ENCODE results near the gene ENTPD8. TPM values are rescaled to one million over a fixed set of nuclear protein-coding genes. Genes with fewer than 3 reads are reported as not detected.

The ENTPD8 gene
- total and polyA plus RNA-seq, 2 of the 13 experiments (the other 11 are each of a cell fraction or from before 2014, with no cell fraction given): 0.26 to 0.44 TPM

GRCh38 chr9:137474271-137474670, 33.1 kb upstream of the ENTPD8 start (continued):
- TF ChIP-seq ZNF773 (CRISPR knock-in tag; IDR thresholded peaks at IDR 0.05; ENCODE audit: borderline replicate concordance): no peak
- TF ChIP-seq ZNF251 (CRISPR knock-in tag; IDR thresholded peaks at IDR 0.05): no peak
- no peak for TF ChIP-seq CENPT (CRISPR knock-in tag; IDR thresholded peaks at IDR 0.05; ENCODE audit: low read depth)
- TF ChIP-seq RFXAP (CRISPR knock-in tag; IDR thresholded peaks at IDR 0.05; ENCODE audit: borderline replicate concordance): no peak
- TF ChIP-seq ZNF101 (CRISPR knock-in tag; IDR thresholded peaks at IDR 0.05; ENCODE audit: borderline replicate concordance, low read depth): no peak
- TF ChIP-seq MLLT10 (CRISPR knock-in tag; IDR thresholded peaks at IDR 0.05): no peak

- H3K9me3 ChIP-seq (ENCODE audit: low read length): peaks cover 13% of the 10 kb centered on the region
- peaks cover 5% of the 10 kb centered on the region for H3K4me1 ChIP-seq (ENCODE audit: insufficient read depth, low read length)
- POLR2A ChIA-PET: no interaction called here
- no peak for ATAC-seq
- H3K36me3 ChIP-seq (replicated peaks in 1 of 2; ENCODE audit: control insufficient read depth in 1 of 2, insufficient read depth in 2 of 2, low read length in 2 of 2): no peaks in the 10 kb centered on the region
- no peaks in the 10 kb centered on the region for H4K20me1 ChIP-seq (ENCODE audit: insufficient read depth, low read length)
- BruUV-seq (replicated peaks): no TSS peak
- intact Hi-C loops (cut with micrococcal nuclease; ENCODE audit: unreplicated experiment): no loop called here
- FAIRE-seq: no peak
- H3K27ac ChIP-seq (ENCODE audit: extremely low read length, insufficient read depth, low read length): no peak overlapping the region
- CTCF ChIA-PET (ENCODE audit: low intra/inter-chr PET ratio, low total read pairs): no interaction called here
- WGBS (ENCODE audit: low lambda C conversion rate): 67% methylated on average over 7 of the region's 7 CpGs
- no peak overlapping the region for H3K4me3 ChIP-seq (replicated peaks in 1 of 3; ENCODE audit: insufficient read depth in 1 of 3, low read depth in 2 of 3, low read length in 3 of 3)
- H3K27me3 ChIP-seq (ENCODE audit: control insufficient read depth in 1 of 2, insufficient read depth in 2 of 2, low read length in 2 of 2): peaks cover 0 to 10% of the 10 kb centered on the region in 2 experiments; a peak in 3 of 5 replicates
- no peaks in the 10 kb centered on the region for H3K79me2 ChIP-seq (ENCODE audit: insufficient read depth, low read length)
- in situ Hi-C loops (cut with HindIII; ENCODE audit: extremely low pct_ligation_motif_present, low pct_unique_long_range_greater_than_20kb): no loop called here
- no peak for DNase-seq (ENCODE audit: low spot score)
- no peak overlapping the region for H3K4me2 ChIP-seq (ENCODE audit: low read depth, low read length)
- H3K9ac ChIP-seq (ENCODE audit: insufficient read depth, low read depth, low read length): no peak overlapping the region
- no peak overlapping the region for H2AFZ ChIP-seq (ENCODE audit: low read length)
- TF ChIP-seq ZBTB21 (CRISPR knock-in tag; IDR thresholded peaks at IDR 0.05): no peak
- TF ChIP-seq SRF (IDR thresholded peaks at IDR 0.05; ENCODE audit: low read depth, low read length): no peak
- TF ChIP-seq ZNF225 (CRISPR knock-in tag; IDR thresholded peaks at IDR 0.05): no peak
- no peak for TF ChIP-seq HIVEP1 (CRISPR knock-in tag; IDR thresholded peaks at IDR 0.05)
- TF ChIP-seq HNF4G (IDR thresholded peaks at IDR 0.05; ENCODE audit: borderline replicate concordance, low read depth, low read length): no peak
- no peak for TF ChIP-seq HNF4G (CRISPR knock-in tag; IDR thresholded peaks at IDR 0.05; ENCODE audit: borderline replicate concordance, low read depth)
- TF ChIP-seq ZNF770 (CRISPR knock-in tag; IDR thresholded peaks at IDR 0.05): no peak
- no peak for TF ChIP-seq IRF2 (CRISPR knock-in tag; IDR thresholded peaks at IDR 0.05)
- TF ChIP-seq CTCF (CRISPR knock-in tag; IDR thresholded peaks at IDR 0.05): no peak
- no peak for TF ChIP-seq DR1 (CRISPR knock-in tag; IDR thresholded peaks at IDR 0.05)
- no peak for TF ChIP-seq GABPA (IDR thresholded peaks at IDR 0.05; ENCODE audit: low read depth, low read length)
- TF ChIP-seq GABPA (CRISPR knock-in tag; IDR thresholded peaks at IDR 0.05; ENCODE audit: low read depth): no peak
- no peak for TF ChIP-seq ZNF883 (CRISPR knock-in tag; IDR thresholded peaks at IDR 0.05; ENCODE audit: not compliant biosample characterization)
- no peak for TF ChIP-seq NCOA1 (CRISPR knock-in tag; IDR thresholded peaks at IDR 0.05)
- TF ChIP-seq HMG20A (CRISPR knock-in tag; IDR thresholded peaks at IDR 0.05; ENCODE audit: borderline replicate concordance): no peak
These were observed 29.6 kb upstream of the ENTPD8 start for GRCh38 chr9:137470785-137471184.
